NOMO-1 treated with dmso at 0.1 percent for 144 hours (cell line): ENCODE data around the gene SORCS2.

ENCODE experiments used
- DNase-seq: peaks from one replicate; lab custom pipeline; 2025; ENCODE audit not compliant: unreplicated experiment; lab: John Stamatoyannopoulos, UW

Gene SORCS2

DNA sequence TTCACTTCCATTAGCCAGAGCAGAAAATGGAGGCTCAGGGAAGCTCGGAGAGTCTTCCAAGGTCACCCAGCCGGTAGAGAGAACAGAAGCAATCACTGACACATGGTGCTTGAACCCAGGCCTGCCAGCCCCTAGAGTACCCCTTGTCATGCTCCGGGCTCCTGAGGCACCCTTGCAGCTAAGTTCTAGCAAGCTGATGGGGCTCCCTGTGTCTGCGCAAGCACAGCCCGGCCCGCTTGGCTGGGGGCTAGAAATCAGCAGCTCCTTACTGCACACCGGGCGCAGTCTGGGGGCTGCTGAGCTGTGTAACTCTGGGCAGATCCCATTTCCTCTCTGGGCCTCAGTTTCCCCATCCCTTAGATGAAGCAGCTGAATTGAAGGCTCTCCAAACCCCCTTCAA, 344.5 kb downstream of the SORCS2 start:
- no peak for DNase-seq

DNA sequence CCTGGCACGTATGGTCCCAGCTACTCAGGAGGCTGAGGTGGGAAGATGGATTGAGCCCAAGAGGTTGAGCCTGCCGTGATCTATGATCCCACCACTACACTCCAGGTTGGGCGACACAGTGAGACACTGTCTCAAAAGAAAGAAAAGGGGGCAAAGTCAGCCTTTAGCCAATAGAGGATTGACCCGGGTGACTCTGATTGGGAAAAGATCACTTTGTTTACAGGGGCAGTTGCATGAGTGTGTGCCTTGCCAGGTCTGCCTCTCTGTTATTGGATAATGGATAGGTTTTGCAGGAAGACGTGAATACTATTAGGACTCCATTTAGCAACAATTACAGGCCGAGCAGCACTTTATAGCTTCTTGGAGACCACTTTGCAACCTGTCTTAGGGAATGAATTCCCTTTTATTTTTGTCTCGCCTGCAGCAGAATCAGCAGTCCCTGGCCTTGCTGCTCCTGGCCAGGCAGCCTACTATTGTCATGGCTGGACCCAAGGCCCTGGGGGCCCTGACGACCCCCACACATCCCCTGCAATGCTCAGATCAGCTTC, 345.6 kb downstream of the SORCS2 start:
- no peak for DNase-seq

DNA sequence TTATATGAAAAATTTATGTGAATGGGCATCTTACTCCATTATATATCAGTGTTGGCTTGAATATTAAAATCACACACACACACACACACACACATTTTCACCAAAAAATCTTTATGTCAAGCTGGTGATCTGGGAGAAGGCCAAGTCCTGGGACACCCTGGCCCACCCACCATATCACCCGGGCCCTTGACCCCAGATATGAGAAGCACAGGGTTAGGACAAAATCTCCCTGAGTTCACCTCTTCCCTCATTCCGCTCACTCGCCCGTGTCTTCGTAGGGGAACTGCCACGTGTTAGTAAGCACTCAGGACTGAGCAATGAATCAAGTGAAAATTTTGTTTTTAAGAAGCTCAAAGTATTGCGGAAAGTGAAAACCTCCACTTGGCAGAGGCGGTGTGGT, 346.2 kb downstream of the SORCS2 start:
- no peak for DNase-seq

DNA sequence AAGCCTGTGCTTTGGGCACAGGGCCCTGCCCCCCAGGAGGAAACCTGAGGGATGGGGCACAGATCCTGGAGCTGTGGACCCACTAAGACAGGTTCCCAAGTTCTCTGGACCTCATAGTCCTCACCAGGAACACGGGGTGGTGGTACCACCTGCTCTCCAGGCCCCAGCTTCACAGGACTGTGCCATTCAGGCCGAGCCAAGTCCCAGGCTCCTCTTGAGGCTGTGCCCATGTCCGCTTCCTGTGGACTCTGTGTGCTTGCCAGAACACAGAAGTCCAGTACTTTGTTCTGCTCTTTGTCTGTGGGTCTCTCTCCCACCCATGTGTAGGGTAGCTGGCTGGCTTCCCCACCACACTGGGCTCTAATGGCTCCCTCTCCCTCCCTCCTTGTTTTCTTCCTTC, 346.8 kb downstream of the SORCS2 start:
- no peak for DNase-seq

DNA sequence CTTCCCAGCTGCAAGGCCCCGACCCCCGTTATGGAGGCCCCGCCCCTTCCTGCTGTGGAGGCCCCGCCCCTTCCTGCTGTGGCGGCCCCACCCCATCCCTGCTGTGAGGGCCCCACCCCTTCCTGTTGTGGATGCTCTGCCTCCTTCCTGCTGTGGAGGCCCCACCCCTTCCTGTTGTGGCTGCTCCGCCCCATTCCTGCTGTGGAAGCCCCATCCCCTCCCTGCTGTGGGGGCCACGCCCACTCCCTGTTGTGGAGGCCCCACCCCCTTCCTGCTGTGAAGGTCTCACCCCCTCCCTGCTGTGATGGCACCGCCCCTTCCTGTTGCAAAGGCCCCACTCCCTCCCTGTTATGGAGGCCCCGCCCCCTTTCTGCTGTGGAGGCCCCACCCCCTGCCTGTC, 347.3 kb downstream of the SORCS2 start:
- no peak for DNase-seq

DNA sequence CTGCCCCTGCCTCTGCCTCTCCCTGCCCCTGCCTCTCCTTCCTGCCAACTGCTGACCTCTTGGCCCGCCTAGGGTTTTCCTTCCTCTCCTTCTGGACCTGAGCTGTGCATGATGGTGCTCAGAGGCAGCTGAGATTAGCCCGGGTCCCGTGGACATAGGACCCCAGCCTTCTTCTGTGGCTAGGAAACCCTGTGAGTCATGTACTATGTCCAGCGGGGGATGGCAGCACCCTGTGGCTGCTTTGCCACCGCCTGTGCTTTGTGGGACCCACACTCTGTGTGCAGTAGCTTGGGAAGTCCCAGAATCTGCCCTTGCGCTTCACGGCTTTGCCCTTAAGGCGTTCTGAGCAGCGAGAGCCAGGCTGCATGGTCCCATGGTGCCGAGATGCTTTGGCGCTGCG, 347.9 kb downstream of the SORCS2 start:
- no peak for DNase-seq

DNA sequence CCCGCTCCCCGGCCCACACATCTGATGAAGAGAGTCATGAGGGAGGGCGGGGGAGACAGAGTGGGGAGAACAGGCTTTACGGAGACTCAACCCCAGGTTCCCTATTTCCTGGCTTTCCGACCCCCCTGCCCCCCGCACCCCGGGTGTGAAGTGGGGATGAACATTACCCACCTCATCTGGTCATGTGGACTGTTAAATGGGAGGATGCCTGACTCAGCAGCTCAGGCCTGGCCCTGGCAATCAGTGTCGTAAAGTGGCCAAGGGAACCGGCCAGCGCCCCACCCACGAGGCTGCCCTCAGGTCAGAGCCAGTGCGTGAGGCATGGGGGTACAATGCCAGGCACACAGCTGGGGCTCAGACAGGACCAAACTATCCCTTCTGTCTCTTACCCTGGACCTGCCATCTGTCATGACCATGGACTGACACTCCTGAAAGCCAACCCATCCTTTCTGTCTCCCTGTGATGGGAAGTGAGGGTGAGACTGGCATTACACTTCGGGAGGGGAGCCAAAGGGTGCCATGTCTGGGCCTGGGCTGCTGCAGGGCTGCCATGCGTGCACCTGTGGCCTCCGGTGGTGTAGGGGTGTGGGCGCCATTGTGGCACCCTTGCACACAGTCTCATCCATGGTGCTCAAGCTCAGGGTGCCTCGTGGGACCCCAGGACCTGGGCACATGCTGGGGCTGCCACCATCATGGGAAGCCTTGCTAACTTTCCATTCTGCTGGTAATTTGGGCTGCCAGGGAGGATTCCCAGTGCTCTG, 348.5 kb downstream of the SORCS2 start:
- DNase-seq, result no peak

DNA sequence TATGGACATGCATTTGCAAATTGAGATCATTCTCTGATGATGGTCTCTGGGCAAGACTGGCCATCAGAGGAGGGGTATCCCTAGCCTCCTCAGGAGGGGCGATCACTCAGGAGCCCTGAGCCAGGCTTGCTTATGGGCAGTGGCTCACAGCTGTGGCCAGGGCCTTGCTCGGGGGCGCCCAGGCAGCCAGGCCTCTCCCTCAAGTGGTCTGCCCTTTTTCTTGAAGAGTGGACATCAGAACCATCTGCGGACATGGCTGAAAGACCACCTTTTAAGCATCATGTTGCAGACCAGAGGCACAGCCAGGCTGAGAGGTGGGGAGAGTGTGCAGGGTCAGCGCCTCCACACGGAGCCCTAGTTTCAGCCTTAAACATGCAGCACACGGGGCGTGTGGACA, 349.1 kb downstream of the SORCS2 start:
- DNase-seq, result no peak

DNA sequence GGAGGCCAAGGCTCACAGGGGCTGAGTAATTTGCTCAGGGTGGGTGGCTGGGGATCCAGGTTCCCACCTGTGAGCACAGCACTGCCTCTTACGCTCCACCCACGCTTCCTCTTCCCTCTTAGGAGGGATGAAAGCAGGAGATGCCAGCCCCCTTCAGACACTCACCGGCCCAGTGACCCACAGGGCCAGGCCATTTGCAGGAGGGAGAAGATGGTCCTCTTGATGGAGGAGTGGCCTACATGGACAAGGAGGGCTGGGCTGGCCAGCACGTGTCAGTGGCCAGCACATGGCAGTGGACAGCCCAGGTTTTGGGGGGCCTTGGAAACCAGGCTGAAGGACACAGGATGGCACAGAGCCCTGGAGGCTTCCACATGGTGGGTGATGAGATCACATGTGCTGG, 350.4 kb downstream of the SORCS2 start:
- no peak for DNase-seq

DNA sequence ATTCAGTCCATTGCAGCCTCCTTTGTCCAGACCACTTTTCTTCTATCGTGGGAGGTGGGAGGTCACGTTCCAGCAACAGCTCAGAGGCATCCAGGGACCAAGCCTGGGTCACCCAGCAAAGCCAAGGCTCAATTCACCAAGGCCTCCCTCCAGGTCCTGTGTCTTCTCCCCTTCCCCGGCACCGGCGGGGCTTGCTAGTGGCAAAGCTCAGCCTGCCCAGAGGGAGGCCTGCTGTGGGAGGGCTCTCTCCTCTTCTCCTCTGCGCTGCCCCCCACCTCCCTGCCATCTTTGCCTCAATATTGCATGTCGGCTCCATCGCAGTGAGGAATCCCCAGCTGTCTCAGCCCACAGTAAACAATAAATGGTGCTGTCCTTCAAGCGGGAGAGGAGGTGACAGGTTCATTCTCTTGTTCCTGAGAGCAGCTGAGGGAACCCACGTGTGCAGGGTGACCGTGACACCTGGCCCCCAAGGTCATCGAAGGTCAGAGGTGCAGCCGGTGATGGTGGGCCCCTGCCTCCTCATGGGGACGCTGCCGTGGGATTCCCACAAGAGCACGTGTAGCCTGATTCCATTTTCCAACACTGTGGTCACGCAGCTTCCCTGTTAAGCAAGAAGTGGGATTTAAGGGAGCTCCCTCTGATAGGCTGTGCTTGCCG, 353.9 kb downstream of the SORCS2 start:
- no peak for DNase-seq

DNA sequence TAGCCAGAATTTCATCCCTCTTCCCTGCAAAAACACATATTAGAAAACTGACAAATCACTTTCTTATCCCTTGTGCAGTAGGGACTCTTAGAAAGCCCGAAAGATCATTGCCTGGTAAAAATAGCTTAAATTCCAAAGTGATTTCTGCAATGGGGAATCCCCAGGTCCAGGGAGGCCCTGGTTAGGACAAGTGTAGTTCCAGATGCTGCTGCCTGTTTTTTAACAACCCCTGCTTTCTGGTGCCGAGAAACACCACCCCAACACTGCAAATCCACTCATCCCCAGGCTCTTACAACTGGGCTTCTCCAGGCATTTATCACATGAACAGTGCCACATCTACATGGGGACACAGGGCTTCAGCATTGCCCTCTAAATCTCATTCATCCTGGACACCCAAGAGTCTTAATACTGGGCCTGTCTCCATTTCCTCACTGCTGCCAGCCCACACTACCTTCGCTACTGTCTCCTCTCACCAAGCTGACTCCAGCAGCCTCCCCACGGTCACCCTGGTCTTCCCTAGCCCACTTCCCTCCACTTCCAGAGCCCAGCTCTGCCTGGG, 354.6 kb downstream of the SORCS2 start:
- DNase-seq, result no peak

DNA sequence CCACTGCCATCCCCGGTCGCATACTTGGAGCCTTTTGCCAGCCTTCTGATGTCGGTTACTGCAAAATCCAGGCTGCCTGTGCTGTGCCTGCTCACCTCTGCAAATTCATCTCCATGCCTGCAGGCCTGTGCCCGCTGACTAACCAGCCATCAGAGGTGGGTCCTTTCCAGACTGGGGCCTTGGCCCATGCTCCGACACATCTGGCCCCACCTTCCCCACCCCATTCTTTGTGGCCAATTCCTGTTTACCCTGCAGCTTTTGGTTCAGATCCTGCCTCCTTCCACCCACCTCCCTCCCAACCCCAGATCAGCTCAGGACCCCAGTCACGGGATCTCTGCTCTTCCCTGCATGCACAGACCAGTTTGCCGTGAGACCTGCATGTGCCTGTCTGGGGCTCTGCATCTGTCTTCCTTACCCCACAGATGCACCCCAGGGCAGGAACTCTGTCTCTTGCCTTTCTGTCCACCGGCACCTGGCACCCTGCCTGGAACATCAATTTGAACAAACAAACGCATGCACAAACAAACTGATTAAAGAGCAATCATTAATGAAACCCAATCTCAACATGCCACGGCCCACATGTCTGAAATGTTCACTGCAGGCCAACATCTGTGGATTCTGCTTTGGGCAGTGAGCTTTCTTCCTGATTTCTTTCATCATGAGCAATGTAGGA, 355.2 kb downstream of the SORCS2 start:
- DNase-seq, result no peak

DNA sequence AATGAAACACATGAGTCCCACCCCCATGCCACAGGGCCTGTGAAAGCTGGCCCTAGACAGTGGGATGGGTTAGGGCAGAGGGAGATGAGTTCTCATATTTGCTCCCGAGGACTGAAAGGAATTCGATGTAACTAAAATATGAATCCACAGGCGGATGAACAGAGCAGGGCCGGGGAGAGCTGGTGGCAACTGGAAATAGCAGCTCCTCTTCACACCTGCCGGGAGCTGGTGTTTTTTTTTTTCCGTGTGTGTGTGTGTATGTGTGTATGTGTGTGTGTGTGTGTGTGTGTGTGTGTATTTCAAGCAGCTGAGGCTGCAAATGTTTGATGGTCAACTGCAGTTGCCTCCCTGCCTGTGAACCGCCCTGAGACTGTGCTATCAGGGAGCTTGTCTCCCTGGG, 357.5 kb downstream of the SORCS2 start:
- no peak for DNase-seq

DNA sequence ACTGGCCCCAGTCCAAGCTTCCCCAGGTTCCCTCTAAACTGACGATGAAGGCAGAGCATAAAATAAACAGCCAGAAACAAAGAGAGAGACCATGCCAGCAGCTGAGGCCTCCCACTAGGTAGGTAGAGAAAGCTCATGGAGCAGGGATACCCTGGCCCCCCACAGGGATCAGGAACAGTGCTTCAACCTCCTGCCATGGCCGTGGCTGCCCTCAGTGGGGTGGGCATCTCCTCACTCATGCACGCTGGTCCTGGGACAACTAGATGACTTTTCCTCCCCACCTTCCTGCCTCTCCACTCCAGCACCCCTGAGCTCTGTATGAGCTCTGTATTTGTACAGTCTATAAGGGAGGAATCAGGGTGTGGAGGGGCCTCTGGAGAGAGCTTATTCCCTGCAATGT, 360.1 kb downstream of the SORCS2 start:
- no peak for DNase-seq

DNA sequence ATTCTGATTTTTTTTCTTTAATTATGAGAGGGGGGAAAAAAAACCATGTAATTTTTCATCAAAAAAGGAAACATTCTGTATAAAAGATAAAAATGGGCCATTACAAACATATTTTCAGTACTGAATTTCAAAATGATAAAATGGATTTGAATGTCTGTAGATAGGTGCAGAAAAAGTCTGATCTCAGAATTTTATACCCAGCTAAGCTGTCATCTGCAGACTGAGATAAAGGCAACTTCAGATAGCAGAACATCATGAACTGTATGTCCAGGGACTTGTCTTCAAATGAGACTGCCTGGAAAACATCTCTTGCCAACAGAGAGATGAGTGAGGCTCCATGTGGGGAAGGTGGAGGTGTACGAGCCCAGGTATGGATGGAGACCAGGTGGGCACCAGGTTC, 360.9 kb downstream of the SORCS2 start:
- no peak for DNase-seq

DNA sequence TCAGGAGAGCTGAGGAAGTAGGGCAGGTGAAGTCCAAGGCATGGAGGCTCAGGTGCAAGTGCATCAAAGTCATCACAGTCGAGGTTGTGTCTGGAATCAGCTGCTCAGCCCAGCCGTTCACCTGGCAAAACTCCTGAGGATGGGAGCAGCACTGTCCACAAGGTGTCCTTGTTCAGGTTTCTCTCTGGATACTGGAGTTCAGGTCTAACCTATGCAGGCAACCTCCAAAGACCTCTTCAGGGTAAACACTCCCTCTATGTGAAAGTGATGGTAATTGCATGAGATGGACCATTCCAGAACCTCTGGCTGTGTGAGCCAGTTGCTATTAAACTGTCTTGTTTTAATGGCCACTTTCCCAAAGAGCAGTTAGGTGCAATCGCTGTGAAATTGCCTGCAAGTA, 362.6 kb downstream of the SORCS2 start:
- DNase-seq, result no peak

DNA sequence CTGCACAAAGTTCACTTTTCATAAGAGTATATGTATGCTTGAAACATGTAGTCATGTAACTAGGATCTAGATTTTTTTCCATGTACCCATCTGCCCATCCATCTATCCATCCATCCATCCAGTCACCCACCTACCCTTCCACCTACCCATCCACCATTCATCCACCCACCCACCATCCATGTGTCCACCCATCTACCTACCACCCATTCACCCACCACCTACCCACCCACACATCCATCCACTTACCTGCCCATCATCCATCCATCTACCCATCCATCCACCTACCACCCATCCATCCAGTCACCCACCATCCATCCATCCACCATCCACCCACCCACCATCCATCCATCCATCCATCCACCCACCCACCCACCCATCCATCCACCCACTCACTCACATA, 364.2 kb downstream of the SORCS2 start:
- DNase-seq, result no peak

DNA sequence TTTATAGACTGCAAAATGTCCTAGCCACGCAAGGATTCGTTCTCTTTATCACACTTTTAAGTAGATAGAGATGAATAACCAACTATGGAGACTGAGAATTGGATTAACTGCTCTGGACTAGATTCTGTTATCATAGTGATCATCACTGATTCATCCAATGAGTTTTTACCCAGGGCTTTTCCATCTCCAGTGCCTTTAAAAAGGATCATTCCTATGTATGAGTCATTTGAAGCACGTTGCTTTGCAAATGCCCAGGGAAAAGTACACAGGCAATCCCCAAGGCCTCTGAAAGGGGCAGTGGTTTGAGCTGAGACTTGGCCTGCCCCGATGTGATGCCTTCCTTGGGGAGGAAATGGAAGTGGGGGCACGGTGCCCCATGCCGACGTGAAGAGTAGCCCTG, 365.1 kb downstream of the SORCS2 start:
- DNase-seq, result no peak

DNA sequence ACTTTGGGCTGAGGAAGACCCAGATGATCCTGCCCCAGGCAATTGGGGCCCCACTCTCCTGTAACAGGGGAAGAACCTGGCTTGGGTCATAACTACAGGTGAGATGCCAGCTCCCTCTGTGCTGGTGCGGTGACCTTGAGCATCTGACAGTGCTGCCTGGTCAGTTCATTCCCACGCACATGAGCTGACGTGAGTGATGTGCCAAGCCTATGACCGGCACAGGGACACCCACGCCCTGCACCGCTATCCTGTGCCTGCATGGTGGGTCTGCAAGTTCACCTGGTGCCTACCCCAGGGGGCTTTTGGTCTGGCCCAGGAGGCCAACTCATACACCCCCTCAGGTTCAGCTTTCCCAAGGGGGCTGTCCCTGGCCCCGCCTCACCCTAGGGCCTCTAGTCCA, 366.1 kb downstream of the SORCS2 start:
- no peak for DNase-seq

DNA sequence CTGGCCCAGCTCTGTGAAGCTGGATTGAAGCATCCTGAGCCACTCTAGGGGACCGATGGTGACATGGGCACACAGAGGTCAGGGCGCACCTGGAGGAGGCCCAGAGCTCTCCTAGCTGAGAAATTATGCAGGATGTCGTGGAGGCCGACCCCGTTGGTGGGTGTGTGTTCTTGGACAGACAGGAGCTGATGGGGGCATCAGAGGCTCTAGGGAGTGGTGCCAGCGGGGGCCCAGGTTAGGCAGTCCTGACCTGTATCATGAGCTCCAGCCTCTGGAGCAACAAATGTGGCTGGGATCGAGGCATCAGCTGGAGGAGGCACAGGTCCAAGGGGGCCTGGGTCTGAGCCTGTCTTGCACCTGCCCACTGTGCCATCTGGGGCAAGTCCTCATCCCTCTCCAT, 367.0 kb downstream of the SORCS2 start:
- no peak for DNase-seq

DNA sequence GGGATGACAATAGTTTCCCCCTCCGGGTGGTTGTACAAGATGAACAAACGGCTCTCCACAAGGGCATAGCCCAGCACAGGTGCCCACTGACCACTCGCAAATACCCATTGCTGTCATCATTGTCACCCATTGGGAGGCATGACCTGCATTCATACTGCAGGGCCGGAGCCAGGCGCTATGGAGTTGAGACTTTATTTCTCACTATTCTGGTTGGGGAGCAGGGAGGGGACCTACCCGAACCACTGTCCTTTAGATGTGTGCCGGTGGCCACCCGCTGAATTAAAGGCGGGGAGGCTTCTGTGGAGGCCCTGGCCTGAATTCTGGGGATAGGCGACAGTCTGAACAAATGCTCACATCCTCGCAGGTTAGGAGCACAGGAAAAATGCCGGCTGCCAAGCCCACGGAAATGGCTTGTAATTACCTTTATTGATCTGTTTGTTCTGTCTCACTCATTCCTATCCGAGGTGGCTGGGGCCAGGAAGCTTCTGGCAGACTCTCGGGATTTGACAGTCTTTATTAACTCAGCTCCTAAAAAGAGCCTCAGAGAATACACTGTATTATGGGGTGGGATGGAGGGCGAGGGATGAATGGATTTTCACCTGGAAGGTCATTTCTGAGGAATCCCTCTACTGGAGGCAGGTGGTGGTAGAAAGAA, 367.5 kb downstream of the SORCS2 start:
- DNase-seq, result no peak
